Skeletal muscle tissue (tissue), 4 donors: Measurements from ENCODE around the gene PXT1. TPM values are rescaled to one million over a fixed set of nuclear protein-coding genes. Genes with fewer than 3 reads are reported as not detected.

ENCODE experiments used
- H3K27ac ChIP-seq: one replicate; pipeline ENCODE4 v1.7.0; 2013; ENCODE audit warnings: mild to moderate bottlenecking, low read depth, low read length, inconsistent platforms
- H3K27me3 ChIP-seq, 3 donors: one replicate each; pipeline ENCODE4 v1.7.0; 2013; ENCODE audit warnings: low read length in 3 of 3; ENCODE audit not compliant: control insufficient read depth in 3 of 3, insufficient read depth in 3 of 3
- H3K36me3 ChIP-seq, 3 donors: one replicate each; pipeline ENCODE4 v1.7.0; 2013; ENCODE audit warnings: low read length in 3 of 3; ENCODE audit not compliant: control insufficient read depth in 3 of 3, insufficient read depth in 3 of 3
- H3K4me1 ChIP-seq, 3 donors: one replicate each; pipeline ENCODE4 v1.7.0; 2013; ENCODE audit warnings: low read length in 3 of 3, mild to moderate bottlenecking in 3 of 3; ENCODE audit not compliant: control insufficient read depth in 3 of 3, insufficient read depth in 3 of 3
- H3K4me3 ChIP-seq, 3 donors: one replicate each; pipeline ENCODE4 v1.7.0; 2013; ENCODE audit warnings: low read length in 3 of 3
- H3K9ac ChIP-seq, 3 donors: one replicate each; pipeline ENCODE4 v1.7.0; 2013; ENCODE audit warnings: low read length in 3 of 3, mild to moderate bottlenecking in 3 of 3, moderate library complexity in 2 of 3, low read depth in 1 of 3
- H3K9me3 ChIP-seq, 3 donors: one replicate each; pipeline ENCODE4 v1.7.0; 2013; ENCODE audit warnings: low read length in 3 of 3; ENCODE audit not compliant: control insufficient read depth in 3 of 3
- total RNA-seq: library from RNA; depleted of rRNA; stranded (reverse); fragments of >200 nt; gene quantifications from one replicate; pipeline ENCODE4 v1.2.3, GENCODE V29; 2014
- donor health status: Osteomylitis.

Gene PXT1
- total RNA-seq, 1 donor from 2014 or later = not detected

- Histone ChIP-seq H3K9ac (no peak overlapping the region), H3K9me3 (no peaks in the 10 kb centered on the region), H3K27ac (no peak overlapping the region), H3K27me3 (peaks cover 0 to 8% (median 0%) of the 10 kb centered on the region in 3 donors), H3K4me1 (peaks cover 0 to 9% (median 4%) of the 10 kb centered on the region in 3 donors), H3K36me3 (no peaks in the 10 kb centered on the region), H3K4me3 (no peak overlapping the region)
Observed at GRCh38 chr6:36352477-36353157, 90.0 kb downstream of the PXT1 start.

- Histone ChIP-seq H3K4me3 (no peak overlapping the region), H3K36me3 (no peaks in the 10 kb centered on the region), H3K9ac (no peak overlapping the region), H3K4me1 (peaks cover 0 to 9% (median 4%) of the 10 kb centered on the region in 3 donors), H3K27me3 (peaks cover 3 to 15% (median 4%) of the 10 kb centered on the region in 3 donors), H3K9me3 (no peaks in the 10 kb centered on the region), H3K27ac (peak overlapping the region; percentile 28)
Observed at GRCh38 chr6:36350681-36351571, 91.7 kb downstream of the PXT1 start.

- H3K9me3 ChIP-seq = no peaks in the 10 kb centered on the region
- H3K27ac ChIP-seq = peak overlapping the region; percentile 28
- H3K4me3 ChIP-seq = no peak overlapping the region
- no peaks in the 10 kb centered on the region for H3K36me3 ChIP-seq
- peaks cover 0 to 9% (median 4%) of the 10 kb centered on the region in 3 donors for H3K4me1 ChIP-seq
- no peak overlapping the region for H3K9ac ChIP-seq
- peaks cover 3 to 16% (median 7%) of the 10 kb centered on the region in 3 donors for H3K27me3 ChIP-seq
Observed at GRCh38 chr6:36350082-36350481, 92.6 kb downstream of the PXT1 start.

- peaks cover 3 to 16% (median 7%) of the 10 kb centered on the region in 3 donors for H3K27me3 ChIP-seq
- no peaks in the 10 kb centered on the region for H3K9me3 ChIP-seq
- H3K4me1 ChIP-seq = peaks cover 0 to 9% (median 4%) of the 10 kb centered on the region in 3 donors
- H3K4me3 ChIP-seq = no peak overlapping the region
- H3K36me3 ChIP-seq = no peaks in the 10 kb centered on the region
- H3K9ac ChIP-seq = no peak overlapping the region
- no peak overlapping the region for H3K27ac ChIP-seq
Observed at GRCh38 chr6:36349240-36349639, 93.4 kb downstream of the PXT1 start.

- Histone ChIP-seq H3K36me3 (no peaks in the 10 kb centered on the region), H3K27me3 (peaks cover 3 to 16% (median 7%) of the 10 kb centered on the region in 3 donors), H3K4me3 (no peak overlapping the region), H3K9ac (no peak overlapping the region), H3K27ac (no peak overlapping the region), H3K4me1 (peaks cover 0 to 9% (median 4%) of the 10 kb centered on the region in 3 donors), H3K9me3 (no peaks in the 10 kb centered on the region)
Observed at GRCh38 chr6:36347621-36348020, 95.0 kb downstream of the PXT1 start.

- H3K4me1 ChIP-seq = peaks cover 0 to 9% (median 4%) of the 10 kb centered on the region in 3 donors
- no peak overlapping the region for H3K4me3 ChIP-seq
- H3K36me3 ChIP-seq = no peaks in the 10 kb centered on the region
- no peak overlapping the region for H3K9ac ChIP-seq
- no peaks in the 10 kb centered on the region for H3K9me3 ChIP-seq
- no peak overlapping the region for H3K27ac ChIP-seq
- peaks cover 3 to 18% (median 7%) of the 10 kb centered on the region in 3 donors for H3K27me3 ChIP-seq
Observed at GRCh38 chr6:36346486-36347273, 96.0 kb downstream of the PXT1 start.

- Histone ChIP-seq H3K27me3 (peaks cover 3 to 20% (median 7%) of the 10 kb centered on the region in 3 donors), H3K4me1 (peaks cover under 1 to 5% (median 4%) of the 10 kb centered on the region in 3 donors)
Observed at GRCh38 chr6:36345681-36346466, 96.8 kb downstream of the PXT1 start.

GRCh38 chr6:36343109-36343680 lies 99.5 kb downstream of the PXT1 start:
- Histone ChIP-seq H3K9ac (no peak overlapping the region), H3K9me3 (no peaks in the 10 kb centered on the region), H3K36me3 (no peaks in the 10 kb centered on the region), H3K27me3 (peaks cover 3 to 31% (median 12%) of the 10 kb centered on the region in 3 donors), H3K27ac (no peak overlapping the region), H3K4me3 (no peak overlapping the region), H3K4me1 (peaks cover 2 to 7% (median 3%) of the 10 kb centered on the region in 3 donors)

More at GRCh38 chr6:36345681-36346466, 96.8 kb downstream of the PXT1 start:
- no peaks in the 10 kb centered on the region for H3K36me3 ChIP-seq
- H3K9ac ChIP-seq = no peak overlapping the region
- no peak overlapping the region for H3K27ac ChIP-seq
- H3K9me3 ChIP-seq = no peaks in the 10 kb centered on the region
- no peak overlapping the region for H3K4me3 ChIP-seq
